HG02943 (cell line): ENCODE measurements around the gene TTLL13.

Source experiments
- ATAC-seq: cut with Tn5 transposase; IDR thresholded peaks from one replicate; pipeline ENCODE4 v1.9.1; 2021; ENCODE audit warnings: mild to moderate bottlenecking, low read depth, moderate library complexity; ENCODE audit not compliant: unreplicated experiment

Gene TTLL13

GRCh38 chr15:90249203-90249863 is at the start of gene TTLL13:
Gene TTLL13, plus strand, starts transcription at chr15:90249556. Its CDS starts 1,075 bp downstream, at chr15:90250631.
- ATAC-seq = no peak

GRCh38 chr15:90200534-90201129 is 48.7 kb upstream of the TTLL13 start:
- peak; percentile 29 for ATAC-seq

GRCh38 chr15:90201130-90201943 is 48.0 kb upstream of the TTLL13 start, which contains the start of gene SEMA4B:
Gene SEMA4B, plus strand, starts transcription at chr15:90201330. Its CDS starts 249 bp downstream, at chr15:90201579.
- ATAC-seq = peak; percentile 69

GRCh38 chr15:90201944-90202375 is 47.4 kb upstream of the TTLL13 start:
- no peak for ATAC-seq

- ATAC-seq = no peak
Observed at GRCh38 chr15:90202929-90203328, 46.4 kb upstream of the TTLL13 start.

GRCh38 chr15:90203473-90203872 is 45.9 kb upstream of the TTLL13 start:
- ATAC-seq = no peak

GRCh38 chr15:90203922-90204321 is 45.4 kb upstream of the TTLL13 start:
- no peak for ATAC-seq

GRCh38 chr15:90205050-90205848 is 44.1 kb upstream of the TTLL13 start:
- ATAC-seq = no peak

GRCh38 chr15:90205886-90206285 is 43.5 kb upstream of the TTLL13 start:
- no peak for ATAC-seq

GRCh38 chr15:90207252-90207651 is 42.1 kb upstream of the TTLL13 start:
- no peak for ATAC-seq

GRCh38 chr15:90208356-90208755 is 41.0 kb upstream of the TTLL13 start:
- no peak for ATAC-seq

- ATAC-seq = no peak
Observed at GRCh38 chr15:90209591-90209990, 39.8 kb upstream of the TTLL13 start.

- no peak for ATAC-seq
Observed at GRCh38 chr15:90210593-90210992, 38.8 kb upstream of the TTLL13 start.

- ATAC-seq = no peak
Observed at GRCh38 chr15:90211009-90211408, 38.3 kb upstream of the TTLL13 start.

- no peak for ATAC-seq
Observed at GRCh38 chr15:90211440-90212143, 37.8 kb upstream of the TTLL13 start.

- no peak for ATAC-seq
Observed at GRCh38 chr15:90212221-90213098, 36.9 kb upstream of the TTLL13 start.

- ATAC-seq = no peak
Observed at GRCh38 chr15:90213122-90213817, 36.1 kb upstream of the TTLL13 start.

- ATAC-seq = no peak
Observed at GRCh38 chr15:90213818-90214204, 35.5 kb upstream of the TTLL13 start.
